ENCODE data around the gene RASGEF1B. TPM values are rescaled to one million over a fixed set of nuclear protein-coding genes. Genes with fewer than 3 reads are reported as not detected.

The RASGEF1B gene
- total and polyA plus RNA-seq, 5 donors from 2014 or later, result 1.1 to 28.0 (median 2.4) TPM

DNA sequence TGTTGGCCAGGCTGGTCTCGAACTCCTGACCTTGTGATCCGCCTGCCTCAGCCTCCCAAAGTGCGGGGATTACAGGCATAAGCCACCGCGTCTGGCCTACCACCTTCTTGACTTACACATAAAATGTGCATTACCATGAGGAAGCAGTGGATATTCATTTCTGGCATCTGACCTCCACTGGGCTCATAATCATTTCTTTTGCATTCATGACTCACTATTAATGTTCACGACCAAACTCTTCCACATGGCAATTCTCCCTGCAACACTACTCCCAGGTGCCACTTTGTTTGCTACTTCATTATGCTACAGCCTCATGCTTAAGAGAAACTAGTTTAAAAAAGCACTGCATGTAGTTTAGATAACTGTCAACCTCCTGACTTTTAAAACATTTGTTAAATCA lies 22.7 kb downstream of the RASGEF1B start:
- Mint-ChIP-seq H3K36me3 (peaks cover 49% of the 10 kb centered on the region), H3K27me3 (no peaks in the 10 kb centered on the region), H3K4me1 (peaks cover 0 to 4% (median 0%) of the 10 kb centered on the region in 4 donors), H3K9me3 (no peaks in the 10 kb centered on the region), H3K4me3 (no peak overlapping the region), H3K27ac (no peak overlapping the region)
- Histone ChIP-seq H3K4me3 (ENCODE audit: low read depth, low read length) (no peak overlapping the region), H3K27me3 (ENCODE audit: control insufficient read depth, insufficient read depth, low read length) (no peaks in the 10 kb centered on the region), H3K9me3 (ENCODE audit: control insufficient read depth in 2 of 2, low read length in 2 of 2) (no peaks in the 10 kb centered on the region), H3K36me3 (ENCODE audit: control insufficient read depth, insufficient read depth, low read length) (peaks cover 2% of the 10 kb centered on the region), H3K4me1 (ENCODE audit: control insufficient read depth, insufficient read depth, low read length, poor library complexity, severe bottlenecking) (no peaks in the 10 kb centered on the region), H3K27ac (ENCODE audit: insufficient read depth, low read length, poor library complexity, severe bottlenecking) (no peak overlapping the region)
- ATAC-seq (ENCODE audit: low read depth in 2 of 2) (no peak), DNase-seq (no peak)

DNA sequence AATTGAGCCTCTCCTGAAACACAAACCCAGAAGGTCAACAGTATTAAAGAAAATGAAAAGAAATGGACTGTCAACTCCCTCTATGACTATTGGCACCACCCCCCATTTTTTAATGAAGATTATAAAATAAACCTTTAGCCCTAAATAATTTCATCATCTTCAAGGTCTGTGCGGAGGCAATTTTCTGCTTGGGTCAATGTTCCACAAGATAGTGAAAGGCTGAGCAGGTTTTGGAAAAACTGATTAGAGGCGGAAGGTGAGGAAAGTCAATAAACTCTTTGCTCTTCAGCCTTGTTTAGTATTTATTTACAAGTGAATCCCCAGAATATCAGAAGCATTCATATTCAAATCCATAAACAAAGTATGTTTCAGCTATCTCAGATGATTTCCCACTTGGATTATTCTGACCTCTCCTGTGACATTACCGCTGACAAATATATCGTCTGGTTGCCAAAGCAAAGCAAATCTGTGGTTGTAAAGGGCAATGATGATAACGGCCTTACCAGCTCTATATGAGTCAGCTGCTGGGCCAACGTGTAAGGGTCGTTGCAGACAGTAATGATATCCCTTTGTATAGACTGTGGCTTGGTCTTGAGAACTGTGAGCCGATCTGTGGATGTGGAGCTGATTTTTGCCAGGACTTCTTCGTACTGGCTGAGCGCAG lies 24.0 kb downstream of the RASGEF1B start:
- H3K27me3 Mint-ChIP-seq, result no peaks in the 10 kb centered on the region
- Histone ChIP-seq H3K9me3 (ENCODE audit: control insufficient read depth in 2 of 2, low read length in 2 of 2) (no peaks in the 10 kb centered on the region), H3K36me3 (ENCODE audit: control insufficient read depth, insufficient read depth, low read length) (peaks cover 2% of the 10 kb centered on the region), H3K27ac (ENCODE audit: insufficient read depth, low read length, poor library complexity, severe bottlenecking) (no peak overlapping the region), H3K4me1 (ENCODE audit: control insufficient read depth, insufficient read depth, low read length, poor library complexity, severe bottlenecking) (no peaks in the 10 kb centered on the region), H3K4me3 (ENCODE audit: low read depth, low read length) (no peak overlapping the region), H3K27me3 (ENCODE audit: control insufficient read depth, insufficient read depth, low read length) (no peaks in the 10 kb centered on the region)
- ATAC-seq (ENCODE audit: low read depth in 2 of 2) (no peak), DNase-seq (no peak)
- no peak overlapping the region for H3K27ac Mint-ChIP-seq
- H3K36me3 Mint-ChIP-seq, result peaks cover 57% of the 10 kb centered on the region
- no peaks in the 10 kb centered on the region for H3K9me3 Mint-ChIP-seq
- no peak overlapping the region for H3K4me3 Mint-ChIP-seq
- peaks cover 0 to 4% (median 0%) of the 10 kb centered on the region in 4 donors for H3K4me1 Mint-ChIP-seq

DNA sequence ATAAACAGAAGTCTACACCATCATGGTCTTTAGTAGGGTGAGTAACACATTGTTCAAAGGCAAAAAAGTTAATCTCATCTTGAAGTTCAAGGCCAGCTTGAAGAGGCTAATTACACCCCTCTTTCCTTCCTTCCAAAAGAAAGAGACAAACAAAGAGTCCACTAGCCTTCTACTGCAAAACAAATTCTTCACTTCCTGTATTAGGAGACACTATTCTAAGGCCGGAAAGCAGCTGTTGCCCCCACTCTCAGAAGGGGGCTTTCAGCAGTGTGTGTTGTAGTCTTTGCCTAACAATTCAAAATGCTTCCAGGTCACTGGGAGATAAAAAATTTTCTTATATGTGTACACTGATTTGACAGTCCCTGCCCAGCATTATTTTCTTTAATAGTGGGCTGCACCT lies 25.1 kb downstream of the RASGEF1B start:
- H3K27me3 Mint-ChIP-seq, result no peaks in the 10 kb centered on the region
- H3K27ac Mint-ChIP-seq, result no peak overlapping the region
- no peak overlapping the region for H3K4me3 ChIP-seq (ENCODE audit: low read depth, low read length)
- H3K36me3 ChIP-seq (ENCODE audit: control insufficient read depth, insufficient read depth, low read length), result peaks cover 2% of the 10 kb centered on the region
- H3K4me3 Mint-ChIP-seq, result no peak overlapping the region
- peaks cover 0 to 4% (median 0%) of the 10 kb centered on the region in 4 donors for H3K4me1 Mint-ChIP-seq
- H3K9me3 ChIP-seq (ENCODE audit: control insufficient read depth in 2 of 2, low read length in 2 of 2), result no peaks in the 10 kb centered on the region
- no peaks in the 10 kb centered on the region for H3K27me3 ChIP-seq (ENCODE audit: control insufficient read depth, insufficient read depth, low read length)
- peaks cover 55% of the 10 kb centered on the region for H3K36me3 Mint-ChIP-seq
- ATAC-seq (ENCODE audit: low read depth in 2 of 2) (no peak), DNase-seq (no peak)
- no peaks in the 10 kb centered on the region for H3K9me3 Mint-ChIP-seq
- H3K27ac ChIP-seq (ENCODE audit: insufficient read depth, low read length, poor library complexity, severe bottlenecking), result no peak overlapping the region
- no peaks in the 10 kb centered on the region for H3K4me1 ChIP-seq (ENCODE audit: control insufficient read depth, insufficient read depth, low read length, poor library complexity, severe bottlenecking)

DNA sequence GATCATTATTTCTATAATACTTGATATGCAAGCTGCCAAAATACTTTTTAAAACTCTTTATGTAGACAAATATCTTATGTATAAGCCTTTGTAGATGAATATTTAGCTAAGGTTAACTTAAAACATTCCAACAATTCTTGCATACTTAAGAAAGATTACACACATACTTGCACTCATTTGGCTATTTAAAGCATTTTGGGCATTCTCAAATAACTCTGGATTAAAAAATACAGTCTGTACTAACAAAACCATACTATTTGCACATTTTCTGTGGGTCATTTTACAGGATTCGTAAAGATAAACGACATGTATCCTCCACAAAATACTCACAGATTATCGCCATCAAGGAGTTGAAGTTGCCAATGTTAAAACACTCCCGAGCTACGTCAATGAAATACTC lies 26.5 kb downstream of the RASGEF1B start:
- H3K36me3 Mint-ChIP-seq, result peaks cover 56% of the 10 kb centered on the region

DNA sequence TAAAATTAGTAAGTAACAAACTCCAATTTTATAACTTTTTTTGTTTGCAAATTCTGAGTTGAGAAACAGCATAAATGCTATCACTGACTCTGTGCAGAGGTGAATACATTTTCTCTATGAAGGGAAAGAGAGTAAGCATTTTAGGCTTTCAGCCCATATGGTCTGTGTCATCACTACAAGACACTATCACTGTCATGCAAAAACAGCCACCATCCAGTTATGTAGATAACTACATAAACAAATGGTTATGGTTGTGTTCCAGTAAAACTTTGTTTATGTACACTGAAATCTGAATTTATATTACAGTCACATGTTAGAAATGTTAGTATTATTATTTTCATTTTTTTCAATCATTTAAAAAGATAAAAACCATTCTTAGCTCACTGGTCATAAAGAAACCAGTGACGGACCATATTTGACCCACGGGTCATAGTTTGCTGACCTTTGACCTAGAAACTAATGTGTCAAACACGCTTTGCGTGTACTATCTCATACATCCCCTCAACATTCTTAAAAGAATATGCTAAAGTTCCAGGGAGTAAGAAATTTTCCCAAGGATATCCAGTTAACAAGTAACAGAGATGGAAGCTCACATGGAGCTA lies 29.1 kb downstream of the RASGEF1B start:
- peaks cover 64% of the 10 kb centered on the region for H3K36me3 Mint-ChIP-seq
- no peaks in the 10 kb centered on the region for H3K4me1 ChIP-seq (ENCODE audit: control insufficient read depth, insufficient read depth, low read length, poor library complexity, severe bottlenecking)
- no peaks in the 10 kb centered on the region for H3K27me3 ChIP-seq (ENCODE audit: control insufficient read depth, insufficient read depth, low read length)
- H3K27me3 Mint-ChIP-seq, result no peaks in the 10 kb centered on the region
- H3K27ac ChIP-seq (ENCODE audit: insufficient read depth, low read length, poor library complexity, severe bottlenecking), result no peak overlapping the region
- peaks cover 0 to 2% (median 0%) of the 10 kb centered on the region in 7 donors for H3K9me3 Mint-ChIP-seq
- H3K4me3 Mint-ChIP-seq, result no peak overlapping the region
- no peak overlapping the region for H3K4me3 ChIP-seq (ENCODE audit: low read depth, low read length)
- H3K4me1 Mint-ChIP-seq, result no peaks in the 10 kb centered on the region
- H3K9me3 ChIP-seq (ENCODE audit: control insufficient read depth in 2 of 2, low read length in 2 of 2), result no peaks in the 10 kb centered on the region
- peaks cover 6% of the 10 kb centered on the region for H3K36me3 ChIP-seq (ENCODE audit: control insufficient read depth, insufficient read depth, low read length)
- no peak overlapping the region for H3K27ac Mint-ChIP-seq
- DNase-seq (no peak), ATAC-seq (ENCODE audit: low read depth in 2 of 2) (no peak)

More for the DNA sequence above, 26.5 kb downstream of the RASGEF1B start:
- peaks cover 2% of the 10 kb centered on the region for H3K36me3 ChIP-seq (ENCODE audit: control insufficient read depth, insufficient read depth, low read length)
- DNase-seq (no peak), ATAC-seq (ENCODE audit: low read depth in 2 of 2) (no peak)
- no peaks in the 10 kb centered on the region for H3K4me1 ChIP-seq (ENCODE audit: control insufficient read depth, insufficient read depth, low read length, poor library complexity, severe bottlenecking)
- H3K9me3 Mint-ChIP-seq, result peaks cover 0 to 2% (median 0%) of the 10 kb centered on the region in 7 donors
- no peaks in the 10 kb centered on the region for H3K4me1 Mint-ChIP-seq
- no peaks in the 10 kb centered on the region for H3K27me3 ChIP-seq (ENCODE audit: control insufficient read depth, insufficient read depth, low read length)
- no peaks in the 10 kb centered on the region for H3K27me3 Mint-ChIP-seq
- no peak overlapping the region for H3K27ac Mint-ChIP-seq
- no peak overlapping the region for H3K4me3 Mint-ChIP-seq
- no peak overlapping the region for H3K4me3 ChIP-seq (ENCODE audit: low read depth, low read length)
- H3K9me3 ChIP-seq (ENCODE audit: control insufficient read depth in 2 of 2, low read length in 2 of 2), result no peaks in the 10 kb centered on the region
- no peak overlapping the region for H3K27ac ChIP-seq (ENCODE audit: insufficient read depth, low read length, poor library complexity, severe bottlenecking)

DNA sequence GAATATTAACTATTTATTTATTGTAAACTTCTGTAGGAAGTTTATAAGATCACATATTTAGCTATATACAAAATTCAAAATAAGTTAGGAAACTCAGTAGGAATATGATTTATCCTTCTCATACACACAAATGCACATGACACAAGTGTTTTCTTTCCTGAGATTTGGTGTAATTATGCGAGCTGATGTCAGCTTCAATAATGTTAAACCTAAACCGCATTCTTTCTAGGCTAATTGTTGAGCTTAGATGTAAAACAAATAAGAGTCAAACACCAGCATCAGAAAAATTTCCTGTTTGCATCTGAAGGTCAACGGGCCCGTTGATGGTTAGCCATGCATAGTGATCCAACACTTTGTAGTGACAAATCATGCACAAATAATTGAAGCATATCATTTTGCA lies 30.8 kb downstream of the RASGEF1B start:
- H3K9me3 ChIP-seq (ENCODE audit: control insufficient read depth in 2 of 2, low read length in 2 of 2), result no peaks in the 10 kb centered on the region
- Mint-ChIP-seq H3K36me3 (peaks cover 53% of the 10 kb centered on the region), H3K4me1 (no peaks in the 10 kb centered on the region), H3K27ac (no peak overlapping the region), H3K27me3 (no peaks in the 10 kb centered on the region), H3K9me3 (peaks cover 0 to 2% (median 0%) of the 10 kb centered on the region in 7 donors), H3K4me3 (no peak overlapping the region)
- peaks cover 4% of the 10 kb centered on the region for H3K36me3 ChIP-seq (ENCODE audit: control insufficient read depth, insufficient read depth, low read length)
- H3K27me3 ChIP-seq (ENCODE audit: control insufficient read depth, insufficient read depth, low read length), result no peaks in the 10 kb centered on the region
- H3K4me1 ChIP-seq (ENCODE audit: control insufficient read depth, insufficient read depth, low read length, poor library complexity, severe bottlenecking), result no peaks in the 10 kb centered on the region
- DNase-seq (no peak), ATAC-seq (ENCODE audit: low read depth in 2 of 2) (no peak)
- H3K4me3 ChIP-seq (ENCODE audit: low read depth, low read length), result no peak overlapping the region
- no peak overlapping the region for H3K27ac ChIP-seq (ENCODE audit: insufficient read depth, low read length, poor library complexity, severe bottlenecking)

DNA sequence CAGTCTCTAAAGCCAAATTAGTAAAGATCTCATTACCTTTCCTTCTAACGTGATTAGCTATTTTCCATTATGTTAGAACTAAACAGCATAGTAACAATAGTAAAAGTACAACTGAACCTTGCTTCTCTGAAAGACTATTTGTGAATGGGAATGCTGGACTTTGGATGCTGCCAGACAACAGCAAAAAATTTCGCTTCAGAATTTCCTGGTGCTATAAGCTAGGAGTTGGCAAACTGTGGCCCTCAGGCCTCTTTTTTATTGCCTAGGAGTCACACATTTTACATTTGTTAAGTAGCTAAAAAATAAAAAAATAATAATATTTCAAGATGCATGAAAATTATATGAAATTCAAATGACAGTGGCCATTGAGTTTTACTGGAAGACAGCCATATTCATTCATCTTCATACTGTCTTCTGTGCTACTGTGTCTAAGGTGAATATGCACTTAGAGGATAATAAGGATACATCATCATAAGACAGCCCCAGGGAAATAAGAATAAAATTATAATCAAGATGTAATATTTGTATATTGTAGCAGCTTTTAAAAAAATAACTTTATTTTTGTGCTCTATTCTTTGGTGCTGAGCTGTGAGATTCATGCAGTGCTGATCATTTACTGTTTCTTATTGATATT lies 34.6 kb downstream of the RASGEF1B start:
- Mint-ChIP-seq H3K27me3 (no peaks in the 10 kb centered on the region), H3K9me3 (peaks cover 0 to 2% (median 0%) of the 10 kb centered on the region in 7 donors), H3K4me1 (peaks cover 4 to 13% (median 5%) of the 10 kb centered on the region in 4 donors), H3K27ac (no peak overlapping the region), H3K36me3 (peaks cover 31% of the 10 kb centered on the region), H3K4me3 (no peak overlapping the region)
- H3K9me3 ChIP-seq (ENCODE audit: control insufficient read depth in 2 of 2, low read length in 2 of 2), result no peaks in the 10 kb centered on the region
- DNase-seq, result no peak
- peaks cover 4% of the 10 kb centered on the region for H3K36me3 ChIP-seq (ENCODE audit: control insufficient read depth, insufficient read depth, low read length)
- H3K27me3 ChIP-seq (ENCODE audit: control insufficient read depth, insufficient read depth, low read length), result no peaks in the 10 kb centered on the region
- no peak for ATAC-seq (ENCODE audit: low read depth in 2 of 2)
- H3K4me3 ChIP-seq (ENCODE audit: low read depth, low read length), result no peak overlapping the region
- H3K27ac ChIP-seq (ENCODE audit: insufficient read depth, low read length, poor library complexity, severe bottlenecking), result no peak overlapping the region
- H3K4me1 ChIP-seq (ENCODE audit: control insufficient read depth, insufficient read depth, low read length, poor library complexity, severe bottlenecking), result peaks cover 4% of the 10 kb centered on the region
